Panc1 (cell line): ENCODE measurements around the gene ANKRD33B. TPM values are rescaled to one million over a fixed set of nuclear protein-coding genes. Genes with fewer than 3 reads are reported as not detected.

Source experiments
- ATAC-seq: fragments of 200-7000 bp; cut with Tn5 transposase; 2 replicates; pipeline ENCODE4 v1.9.1; 2020; ENCODE audit warnings: mild to moderate bottlenecking, moderate library complexity
- BruUV-seq: library from RNA; stranded (reverse); fragments of 400-500 nt; replicated peaks from 2 replicates; lab custom pipeline; 2021; lab: Mats Ljungman, UMichigan
- CTCF ChIA-PET: fragments of 300-600 bp; sonication (Branson Sonifier 250); formaldehyde crosslinking; loops from one replicate; lab custom pipeline; 2022; ENCODE audit warnings: antibody characterized with exemption; lab: Charles Lee
- POLR2A ChIA-PET: fragments of 300-600 bp; sonication (Branson Sonifier 250); formaldehyde crosslinking; loops from one replicate; lab custom pipeline; 2022; ENCODE audit warnings: antibody characterized with exemption; lab: Charles Lee
- DNase-seq: peaks from one replicate; pipeline ENCODE4 v3.0.0-alpha.2; 2010; ENCODE audit warnings: low read depth, low spot score
- H3K27ac ChIP-seq: 2 replicates; pipeline ENCODE4 v1.5.1; 2011; ENCODE audit warnings: mild to moderate bottlenecking, low read length, inconsistent platforms
- H3K27me3 ChIP-seq: fragments of 200-500 bp; sonication (Bioruptor generic); 2 replicates; pipeline ENCODE4 v1.6.0; 2014; ENCODE audit warnings: low read length, inconsistent platforms; ENCODE audit not compliant: control insufficient read depth, insufficient read depth
- H3K36me3 ChIP-seq: fragments of 200-500 bp; sonication (Bioruptor generic); 2 replicates; pipeline ENCODE4 v1.5.1; 2014; ENCODE audit warnings: inconsistent platforms, mild to moderate bottlenecking, low read length, moderate library complexity; ENCODE audit not compliant: control insufficient read depth, insufficient read depth
- H3K4me1 ChIP-seq: 2 replicates; pipeline ENCODE4 v1.5.1; 2011; ENCODE audit warnings: inconsistent platforms, mild to moderate bottlenecking, low read length, moderate library complexity; ENCODE audit not compliant: control insufficient read depth, insufficient read depth
- H3K4me3 ChIP-seq, 2 experiments: 2 replicates each; pipeline ENCODE4 v1.5.1; 2011 to 2012; ENCODE audit warnings: low read depth in 2 of 2, low read length in 2 of 2, mild to moderate bottlenecking in 2 of 2, inconsistent platforms in 1 of 2, moderate library complexity in 1 of 2
- H3K9me3 ChIP-seq: fragments of 200-500 bp; sonication (Bioruptor generic); 2 replicates; pipeline ENCODE4 v1.5.1; 2014; ENCODE audit warnings: low read depth, mild to moderate bottlenecking, inconsistent platforms, low read length, moderate library complexity; ENCODE audit not compliant: control insufficient read depth, insufficient read depth
- POLR2AphosphoS5 ChIP-seq: IDR thresholded peaks from 2 replicates; pipeline ENCODE4 v1.6.1; 2012; ENCODE audit warnings: mild to moderate bottlenecking, low read depth, low read length, moderate library complexity
- SIN3A ChIP-seq: IDR thresholded peaks from 2 replicates; pipeline ENCODE4 v1.6.1; 2012; ENCODE audit warnings: low read depth, mild to moderate bottlenecking, low read length, moderate library complexity, borderline replicate concordance; ENCODE audit not compliant: insufficient read depth
- TCF7L2 ChIP-seq: IDR thresholded peaks from 2 replicates; pipeline ENCODE4 v1.6.1; 2011; ENCODE audit warnings: mild to moderate bottlenecking, low read depth, low read length, inconsistent platforms
- in situ Hi-C: cut with HindIII; loops from 2 replicates; pipeline ENCODE4 v1.10.0; 2016; ENCODE audit warnings: low sequenced_read_pairs, low pct_unique_long_range_greater_than_20kb
- intact Hi-C: fragments of 100-400 bp; cut with micrococcal nuclease; formaldehyde crosslinking; loops from one replicate; pipeline ENCODE4 v1.10.0; 2022; ENCODE audit not compliant: unreplicated experiment
- total RNA-seq: library from RNA; stranded (reverse); gene quantifications from one replicate; pipeline ENCODE4 v1.2.1, GENCODE V29; 2021; ENCODE audit not compliant: unreplicated experiment
- TF ChIP-seq, protein P1 (sequence below): fragments of 450-650 bp; IDR thresholded peaks from 2 replicates; pipeline ENCODE4 v1.5.1; 2017; ENCODE audit warnings: mild to moderate bottlenecking
- TF ChIP-seq, protein P2 (sequence below), 2 experiments: IDR thresholded peaks; 2 replicates each; pipeline ENCODE4 v1.6.1; 2011 to 2012; ENCODE audit warnings: low read depth in 2 of 2, control low read depth in 1 of 2, low read length in 1 of 2, mild to moderate bottlenecking in 1 of 2, moderate library complexity in 1 of 2; ENCODE audit not compliant: insufficient read depth in 1 of 2

Gene ANKRD33B
- total RNA-seq, 1 experiment from 2014 or later = 19.1 TPM

GRCh38 chr5:10655972-10656830 lies 92.3 kb downstream of the ANKRD33B start:
- ChIA-PET CTCF (no interaction called here), POLR2A (no interaction called here)
- Histone ChIP-seq H3K4me3 (no peak overlapping the region), H3K27ac (no peak overlapping the region), H3K27me3 (no peaks in the 10 kb centered on the region), H3K4me1 (no peaks in the 10 kb centered on the region), H3K9me3 (no peaks in the 10 kb centered on the region), H3K36me3 (no peaks in the 10 kb centered on the region)
- ATAC-seq (no peak), DNase-seq (no peak)
- in situ Hi-C loops (no loop called here), intact Hi-C loops (no loop called here)
- TF ChIP-seq SIN3A (no peak), TCF7L2 (no peak), POLR2AphosphoS5 (no peak)
- TF ChIP-seq, protein P1, sequence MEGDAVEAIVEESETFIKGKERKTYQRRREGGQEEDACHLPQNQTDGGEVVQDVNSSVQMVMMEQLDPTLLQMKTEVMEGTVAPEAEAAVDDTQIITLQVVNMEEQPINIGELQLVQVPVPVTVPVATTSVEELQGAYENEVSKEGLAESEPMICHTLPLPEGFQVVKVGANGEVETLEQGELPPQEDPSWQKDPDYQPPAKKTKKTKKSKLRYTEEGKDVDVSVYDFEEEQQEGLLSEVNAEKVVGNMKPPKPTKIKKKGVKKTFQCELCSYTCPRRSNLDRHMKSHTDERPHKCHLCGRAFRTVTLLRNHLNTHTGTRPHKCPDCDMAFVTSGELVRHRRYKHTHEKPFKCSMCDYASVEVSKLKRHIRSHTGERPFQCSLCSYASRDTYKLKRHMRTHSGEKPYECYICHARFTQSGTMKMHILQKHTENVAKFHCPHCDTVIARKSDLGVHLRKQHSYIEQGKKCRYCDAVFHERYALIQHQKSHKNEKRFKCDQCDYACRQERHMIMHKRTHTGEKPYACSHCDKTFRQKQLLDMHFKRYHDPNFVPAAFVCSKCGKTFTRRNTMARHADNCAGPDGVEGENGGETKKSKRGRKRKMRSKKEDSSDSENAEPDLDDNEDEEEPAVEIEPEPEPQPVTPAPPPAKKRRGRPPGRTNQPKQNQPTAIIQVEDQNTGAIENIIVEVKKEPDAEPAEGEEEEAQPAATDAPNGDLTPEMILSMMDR = no peak
- TF ChIP-seq, protein P2, sequence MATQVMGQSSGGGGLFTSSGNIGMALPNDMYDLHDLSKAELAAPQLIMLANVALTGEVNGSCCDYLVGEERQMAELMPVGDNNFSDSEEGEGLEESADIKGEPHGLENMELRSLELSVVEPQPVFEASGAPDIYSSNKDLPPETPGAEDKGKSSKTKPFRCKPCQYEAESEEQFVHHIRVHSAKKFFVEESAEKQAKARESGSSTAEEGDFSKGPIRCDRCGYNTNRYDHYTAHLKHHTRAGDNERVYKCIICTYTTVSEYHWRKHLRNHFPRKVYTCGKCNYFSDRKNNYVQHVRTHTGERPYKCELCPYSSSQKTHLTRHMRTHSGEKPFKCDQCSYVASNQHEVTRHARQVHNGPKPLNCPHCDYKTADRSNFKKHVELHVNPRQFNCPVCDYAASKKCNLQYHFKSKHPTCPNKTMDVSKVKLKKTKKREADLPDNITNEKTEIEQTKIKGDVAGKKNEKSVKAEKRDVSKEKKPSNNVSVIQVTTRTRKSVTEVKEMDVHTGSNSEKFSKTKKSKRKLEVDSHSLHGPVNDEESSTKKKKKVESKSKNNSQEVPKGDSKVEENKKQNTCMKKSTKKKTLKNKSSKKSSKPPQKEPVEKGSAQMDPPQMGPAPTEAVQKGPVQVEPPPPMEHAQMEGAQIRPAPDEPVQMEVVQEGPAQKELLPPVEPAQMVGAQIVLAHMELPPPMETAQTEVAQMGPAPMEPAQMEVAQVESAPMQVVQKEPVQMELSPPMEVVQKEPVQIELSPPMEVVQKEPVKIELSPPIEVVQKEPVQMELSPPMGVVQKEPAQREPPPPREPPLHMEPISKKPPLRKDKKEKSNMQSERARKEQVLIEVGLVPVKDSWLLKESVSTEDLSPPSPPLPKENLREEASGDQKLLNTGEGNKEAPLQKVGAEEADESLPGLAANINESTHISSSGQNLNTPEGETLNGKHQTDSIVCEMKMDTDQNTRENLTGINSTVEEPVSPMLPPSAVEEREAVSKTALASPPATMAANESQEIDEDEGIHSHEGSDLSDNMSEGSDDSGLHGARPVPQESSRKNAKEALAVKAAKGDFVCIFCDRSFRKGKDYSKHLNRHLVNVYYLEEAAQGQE (IDR thresholded peaks at IDR 0.05; ENCODE audit: insufficient read depth in 1 of 2, low read depth in 2 of 2, low read length in 1 of 2) = no peak
- no TSS peak for BruUV-seq

- ChIA-PET CTCF (no interaction called here), POLR2A (no interaction called here)
- no TSS peak for BruUV-seq
- Histone ChIP-seq H3K36me3 (no peaks in the 10 kb centered on the region), H3K27ac (no peak overlapping the region), H3K4me3 (no peak overlapping the region), H3K4me1 (peaks cover 4% of the 10 kb centered on the region), H3K9me3 (no peaks in the 10 kb centered on the region), H3K27me3 (no peaks in the 10 kb centered on the region)
- ATAC-seq = no peak
- no peak for DNase-seq
- TF ChIP-seq, protein P1 = no peak
- TF ChIP-seq, protein P2 (IDR thresholded peaks at IDR 0.05; ENCODE audit: insufficient read depth in 1 of 2, low read depth in 2 of 2, low read length in 1 of 2) = no peak
- no peak for TF ChIP-seq TCF7L2
- TF ChIP-seq POLR2AphosphoS5 = no peak
- TF ChIP-seq SIN3A = no peak
- in situ Hi-C loops (no loop called here), intact Hi-C loops (no loop called here)
Measured at GRCh38 chr5:10658265-10658664, 94.4 kb downstream of the ANKRD33B start.
